Inferior parietal cortex (tissue), 1 donor: Measurements from ENCODE around the gene TEX48.

Experiments
- DNase-seq: peaks from one replicate; pipeline ENCODE4 v3.0.0-alpha.2; 2016; ENCODE audit errors: extremely low spot score

Gene TEX48

GRCh38 chr9:114666851-114667250 lies 15.1 kb downstream of the TEX48 start:
- DNase-seq = no peak

- DNase-seq = no peak
Measured at GRCh38 chr9:114666401-114666800, 15.6 kb downstream of the TEX48 start.

- DNase-seq = no peak
Measured at GRCh38 chr9:114664181-114664580, 17.8 kb downstream of the TEX48 start.

- peak; percentile 59 for DNase-seq
Measured at GRCh38 chr9:114662081-114662989, 19.7 kb downstream of the TEX48 start.

- no peak for DNase-seq
Measured at GRCh38 chr9:114657705-114658104, 24.3 kb downstream of the TEX48 start, which contains the start of gene TEX53. TSS of gene TEX53 (minus strand) at chr9:114657805. CDS start at chr9:114657774, 31 bp downstream.

- no peak for DNase-seq
Measured at GRCh38 chr9:114656301-114656700, 25.7 kb downstream of the TEX48 start.

- no peak for DNase-seq
Measured at GRCh38 chr9:114655689-114656088, 26.3 kb downstream of the TEX48 start.

GRCh38 chr9:114653556-114654159 lies 28.3 kb downstream of the TEX48 start:
- DNase-seq = peak; percentile 92

GRCh38 chr9:114652776-114653555 lies 29.0 kb downstream of the TEX48 start:
- DNase-seq = no peak

GRCh38 chr9:114643896-114644295 lies 38.1 kb downstream of the TEX48 start:
- no peak for DNase-seq

GRCh38 chr9:114643001-114643400 lies 39.0 kb downstream of the TEX48 start:
- no peak for DNase-seq

GRCh38 chr9:114641967-114642366 lies 40.0 kb downstream of the TEX48 start:
- no peak for DNase-seq

- no peak for DNase-seq
Measured at GRCh38 chr9:114638404-114638803, 43.6 kb downstream of the TEX48 start.

GRCh38 chr9:114634387-114634786 lies 47.6 kb downstream of the TEX48 start:
- no peak for DNase-seq

GRCh38 chr9:114633438-114634089 lies 48.4 kb downstream of the TEX48 start:
- DNase-seq = no peak

- no peak for DNase-seq
Measured at GRCh38 chr9:114631166-114631565, 50.8 kb downstream of the TEX48 start.

- peak; percentile 45 for DNase-seq
Measured at GRCh38 chr9:114629563-114630090, 52.4 kb downstream of the TEX48 start.

GRCh38 chr9:114627553-114627952 lies 54.4 kb downstream of the TEX48 start:
- DNase-seq = no peak

GRCh38 chr9:114626415-114627020 lies 55.5 kb downstream of the TEX48 start:
- DNase-seq = no peak

- no peak for DNase-seq
Measured at GRCh38 chr9:114624677-114625076, 57.3 kb downstream of the TEX48 start.
